Measurements from ENCODE around the gene CDON.

CDON gene

GRCh38 chr11:126025822-126026221 lies 36.8 kb downstream of the CDON start:
- H3K27ac ChIP-seq = no peak overlapping the region
- TF ChIP-seq CTCF (conservative IDR thresholded peaks at IDR 0.05) = no peak
- no peak for TF ChIP-seq ZFX (IDR thresholded peaks at IDR 0.05)

- no peak overlapping the region for H3K27ac ChIP-seq
- TF ChIP-seq ZFX (IDR thresholded peaks at IDR 0.05) = no peak
- TF ChIP-seq CTCF (conservative IDR thresholded peaks at IDR 0.05) = no peak
Observed at GRCh38 chr11:126024123-126024522, 38.5 kb downstream of the CDON start.

DNA sequence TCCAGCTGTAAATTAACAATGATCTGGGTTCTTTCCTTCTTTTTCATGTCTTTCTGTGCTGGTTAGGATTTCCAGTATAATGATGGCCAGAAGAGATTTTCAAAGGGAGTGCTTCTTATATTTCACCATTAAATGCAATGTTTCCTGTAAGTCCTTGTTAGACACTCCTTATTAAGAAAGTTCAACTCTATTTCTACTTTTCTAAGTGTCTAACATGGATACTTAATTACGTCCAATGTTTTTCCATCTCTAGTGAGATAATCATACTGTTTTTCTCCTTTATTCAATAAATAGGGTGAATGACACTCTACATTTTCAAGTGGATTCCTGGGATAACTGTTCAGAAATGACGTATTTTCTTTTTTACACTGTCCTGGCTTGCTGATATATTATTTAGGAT lies 49.8 kb downstream of the CDON start:
- no peak overlapping the region for H3K27ac ChIP-seq
- TF ChIP-seq ZFX (IDR thresholded peaks at IDR 0.05) = no peak
- no peak for TF ChIP-seq CTCF (conservative IDR thresholded peaks at IDR 0.05)

- H3K27ac ChIP-seq = no peak overlapping the region
- TF ChIP-seq CTCF (conservative IDR thresholded peaks at IDR 0.05) (no peak), ZFX (IDR thresholded peaks at IDR 0.05) (no peak)
Observed at GRCh38 chr11:126011754-126012153, 50.9 kb downstream of the CDON start.

DNA sequence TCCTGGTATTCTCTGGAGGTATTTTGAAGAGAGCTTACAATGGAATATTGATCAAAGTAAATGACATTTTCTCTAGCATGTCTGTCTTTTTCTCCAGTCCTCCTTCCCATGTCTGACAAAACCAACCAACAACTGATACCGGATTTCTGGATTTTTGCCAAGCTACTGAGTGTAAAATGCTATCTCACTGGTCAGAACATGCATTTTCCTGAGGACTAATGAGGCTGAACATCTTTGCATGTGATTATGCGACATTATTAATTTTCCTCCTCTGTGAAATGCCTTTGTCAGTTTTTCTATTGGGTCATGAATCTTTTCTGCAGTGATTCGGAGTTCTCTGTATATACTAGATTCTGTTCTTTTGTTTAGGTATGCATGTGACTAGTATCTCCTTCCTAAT lies 51.4 kb downstream of the CDON start:
- TF ChIP-seq CTCF (conservative IDR thresholded peaks at IDR 0.05) (no peak), ZFX (IDR thresholded peaks at IDR 0.05) (no peak)
- H3K27ac ChIP-seq = no peak overlapping the region

DNA sequence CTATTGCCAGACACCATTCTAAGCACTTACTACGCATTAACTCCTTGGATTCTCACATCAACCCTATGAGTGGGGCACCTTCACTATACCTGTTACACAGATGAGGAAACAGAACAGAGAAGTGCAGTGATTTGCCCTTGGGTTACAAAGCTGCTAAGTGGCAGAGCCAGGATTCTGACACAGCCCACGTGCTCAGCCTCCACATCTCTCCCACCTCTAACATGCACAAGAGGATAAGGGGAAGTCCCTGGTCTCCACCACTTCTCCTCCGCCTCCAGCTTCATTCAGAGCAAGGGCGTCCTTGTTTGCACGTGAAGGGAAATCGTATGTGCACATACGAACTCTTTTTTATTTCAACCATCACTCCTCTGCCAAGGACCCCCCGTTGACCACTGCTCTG lies 53.7 kb downstream of the CDON start:
- no peak for TF ChIP-seq CTCF (conservative IDR thresholded peaks at IDR 0.05)
- no peak for TF ChIP-seq ZFX (IDR thresholded peaks at IDR 0.05)
- no peak overlapping the region for H3K27ac ChIP-seq

- no peak for TF ChIP-seq CTCF (conservative IDR thresholded peaks at IDR 0.05)
- no peak for TF ChIP-seq ZFX (IDR thresholded peaks at IDR 0.05)
Observed at GRCh38 chr11:126007238-126007637, 55.4 kb downstream of the CDON start.

More at GRCh38 chr11:126007238-126007637, 55.4 kb downstream of the CDON start:
- H3K27ac ChIP-seq = no peak overlapping the region
